Caco-2 (cell line): ENCODE measurements around the gene DR1. TPM values are rescaled to one million over a fixed set of nuclear protein-coding genes. Genes with fewer than 3 reads are reported as not detected.

Experiments
- BruUV-seq: library from RNA; stranded (reverse); fragments of 400-500 nt; replicated peaks from 2 replicates; lab custom pipeline; 2021; lab: Mats Ljungman, UMichigan
- CTCF ChIA-PET: fragments of 300-600 bp; sonication (Branson Sonifier 250); formaldehyde crosslinking; loops from one replicate; lab custom pipeline; 2022; ENCODE audit warnings: antibody characterized with exemption; lab: Charles Lee
- POLR2A ChIA-PET: fragments of 300-600 bp; sonication (Branson Sonifier 250); formaldehyde crosslinking; loops from one replicate; lab custom pipeline; 2022; ENCODE audit warnings: antibody characterized with exemption; lab: Charles Lee
- DNase-seq, 2 experiments: peaks; one replicate each; pipeline versions ENCODE4 v3.0.0 to v3.0.0-alpha.2; 2020 to 2022
- H3K27me3 ChIP-seq: replicated peaks from 2 replicates; pipeline ENCODE4 v1.6.0; 2011; ENCODE audit warnings: low read length; ENCODE audit not compliant: control insufficient read depth, insufficient read depth
- H3K36me3 ChIP-seq: 2 replicates; pipeline ENCODE4 v1.5.1; 2011; ENCODE audit warnings: low read length; ENCODE audit not compliant: control insufficient read depth, insufficient read depth
- H3K4me1 ChIP-seq: fragments of 250-450 bp; sonication (Bioruptor Pico); 2 replicates; pipeline ENCODE4 v1.5.1; 2020; ENCODE audit warnings: mild to moderate bottlenecking
- H3K4me3 ChIP-seq: 2 replicates; pipeline ENCODE4 v1.5.1; 2011; ENCODE audit warnings: low read depth, mild to moderate bottlenecking, control low read depth, low read length
- H3K9me3 ChIP-seq: fragments of 250-450 bp; sonication (Bioruptor Pico); 2 replicates; pipeline ENCODE4 v1.5.1; 2020; ENCODE audit warnings: mild to moderate bottlenecking, moderate library complexity
- H3K27ac Mint-ChIP-seq: one replicate; pipeline ENCODE4 v1.8.0; 2022; ENCODE audit warnings: mixed read lengths; ENCODE audit not compliant: unreplicated experiment
- H3K27me3 Mint-ChIP-seq: one replicate; pipeline ENCODE4 v1.8.0; 2022; ENCODE audit warnings: mixed read lengths; ENCODE audit not compliant: insufficient read depth, unreplicated experiment
- H3K36me3 Mint-ChIP-seq: one replicate; pipeline ENCODE4 v1.8.0; 2022; ENCODE audit warnings: mild to moderate bottlenecking, mixed read lengths; ENCODE audit not compliant: insufficient read depth, unreplicated experiment
- H3K4me1 Mint-ChIP-seq: one replicate; pipeline ENCODE4 v1.8.0; 2022; ENCODE audit warnings: low read depth, mixed read lengths; ENCODE audit not compliant: unreplicated experiment
- H3K4me3 Mint-ChIP-seq: one replicate; pipeline ENCODE4 v1.8.0; 2022; ENCODE audit warnings: mild to moderate bottlenecking, moderate library complexity, mixed read lengths; ENCODE audit not compliant: unreplicated experiment
- H3K9me3 Mint-ChIP-seq: one replicate; pipeline ENCODE4 v1.8.0; 2022; ENCODE audit warnings: mixed read lengths; ENCODE audit not compliant: unreplicated experiment
- CTCF ChIP-seq, 2 experiments: fragments of 200-600 bp in 1 of 2; IDR thresholded peaks; 1 replicate in 1 of 2; 2 replicates in 1 of 2; pipeline versions ENCODE4 v1.5.1 to v1.8.0; 2011 to 2022; ENCODE audit warnings: antibody characterized with exemption in 1 of 2, control low read depth in 1 of 2, inconsistent platforms in 1 of 2, low read depth in 1 of 2, low read length in 1 of 2, mild to moderate bottlenecking in 1 of 2, moderate library complexity in 1 of 2; ENCODE audit not compliant: insufficient read depth in 1 of 2, severe bottlenecking in 1 of 2, unreplicated experiment in 1 of 2
- intact Hi-C: fragments of 100-400 bp; cut with micrococcal nuclease; formaldehyde crosslinking; loops from one replicate; pipeline ENCODE4 v1.10.0; 2022; ENCODE audit not compliant: unreplicated experiment
- total RNA-seq: library from RNA; stranded (reverse); gene quantifications from 2 replicates; pipeline ENCODE4 v1.2.3, GENCODE V29; 2022

The DR1 gene
- total RNA-seq, 1 experiment from 2014 or later = 30.5 TPM

GRCh38 chr1:93313026-93313425 lies 32.7 kb upstream of the DR1 start:
- POLR2A ChIA-PET = no interaction called here
- CTCF ChIA-PET = no interaction called here
- no peaks in the 10 kb centered on the region for H3K27me3 Mint-ChIP-seq
- no peaks in the 10 kb centered on the region for H3K36me3 Mint-ChIP-seq
- H3K4me3 Mint-ChIP-seq = no peak overlapping the region
- Histone ChIP-seq H3K36me3 (no peaks in the 10 kb centered on the region), H3K4me1 (no peaks in the 10 kb centered on the region), H3K4me3 (no peak overlapping the region), H3K9me3 (no peaks in the 10 kb centered on the region), H3K27me3 (no peaks in the 10 kb centered on the region)
- H3K4me1 Mint-ChIP-seq = no peaks in the 10 kb centered on the region
- intact Hi-C loops = no loop called here
- TF ChIP-seq CTCF (IDR thresholded peaks at IDR 0.05; ENCODE audit: insufficient read depth in 1 of 2, low read depth in 1 of 2, low read length in 1 of 2, severe bottlenecking in 1 of 2, unreplicated experiment in 1 of 2) = no peak
- no peak for DNase-seq
- H3K27ac Mint-ChIP-seq = no peak overlapping the region
- peaks cover 9% of the 10 kb centered on the region for H3K9me3 Mint-ChIP-seq
- no TSS peak for BruUV-seq

GRCh38 chr1:93317207-93317606 lies 28.5 kb upstream of the DR1 start:
- Mint-ChIP-seq H3K4me1 (no peaks in the 10 kb centered on the region), H3K36me3 (no peaks in the 10 kb centered on the region), H3K27me3 (no peaks in the 10 kb centered on the region), H3K9me3 (no peaks in the 10 kb centered on the region), H3K27ac (no peak overlapping the region), H3K4me3 (no peak overlapping the region)
- Histone ChIP-seq H3K27me3 (no peaks in the 10 kb centered on the region), H3K36me3 (no peaks in the 10 kb centered on the region), H3K4me3 (no peak overlapping the region), H3K4me1 (peaks cover 6% of the 10 kb centered on the region), H3K9me3 (no peaks in the 10 kb centered on the region)
- CTCF ChIA-PET = no interaction called here
- BruUV-seq = no TSS peak
- no peak for DNase-seq
- POLR2A ChIA-PET = no interaction called here
- TF ChIP-seq CTCF (IDR thresholded peaks at IDR 0.05; ENCODE audit: insufficient read depth in 1 of 2, low read depth in 1 of 2, low read length in 1 of 2, severe bottlenecking in 1 of 2, unreplicated experiment in 1 of 2) = no peak
- intact Hi-C loops = no loop called here

GRCh38 chr1:93317943-93318342 lies 27.8 kb upstream of the DR1 start:
- POLR2A ChIA-PET = interaction anchor here (0.6 kb wide), 1 partner anchor 13 kb away, joined by 3 read pairs; no protein-coding TSS in a partner anchor

More at GRCh38 chr1:93317943-93318342, 27.8 kb upstream of the DR1 start:
- Mint-ChIP-seq H3K4me3 (no peak overlapping the region), H3K27ac (no peak overlapping the region), H3K36me3 (no peaks in the 10 kb centered on the region), H3K4me1 (no peaks in the 10 kb centered on the region), H3K27me3 (no peaks in the 10 kb centered on the region), H3K9me3 (no peaks in the 10 kb centered on the region)
- Histone ChIP-seq H3K4me3 (no peak overlapping the region), H3K36me3 (no peaks in the 10 kb centered on the region), H3K27me3 (no peaks in the 10 kb centered on the region), H3K4me1 (peaks cover 12% of the 10 kb centered on the region), H3K9me3 (no peaks in the 10 kb centered on the region)
- CTCF ChIA-PET = no interaction called here
- BruUV-seq = no TSS peak
- DNase-seq = no peak
- no peak for TF ChIP-seq CTCF (IDR thresholded peaks at IDR 0.05; ENCODE audit: insufficient read depth in 1 of 2, low read depth in 1 of 2, low read length in 1 of 2, severe bottlenecking in 1 of 2, unreplicated experiment in 1 of 2)
- intact Hi-C loops = no loop called here
